22Rv1 (cell line): ENCODE measurements around the gene TP53AIP1.

Experiments used
- H3K27ac ChIP-seq: fragments of 450-650 bp; 2 replicates; pipeline ENCODE4 v1.5.1; 2017
- CTCF ChIP-seq: fragments of 450-650 bp; IDR thresholded peaks from 2 replicates; pipeline ENCODE4 v1.5.1; 2017; ENCODE audit warnings: mild to moderate bottlenecking
- ZFX ChIP-seq: fragments of 450-650 bp; IDR thresholded peaks from 2 replicates; pipeline ENCODE4 v1.6.1; 2017; ENCODE audit warnings: antibody characterized with exemption, borderline replicate concordance

The TP53AIP1 gene

GRCh38 chr11:128911701-128912100 is 31.0 kb downstream of the TP53AIP1 start:
- TF ChIP-seq CTCF, result no peak
- no peak for TF ChIP-seq ZFX
- H3K27ac ChIP-seq, result no peak overlapping the region

- TF ChIP-seq ZFX, result no peak
- no peak for TF ChIP-seq CTCF
- H3K27ac ChIP-seq, result no peak overlapping the region
Measured at GRCh38 chr11:128911239-128911638, 31.4 kb downstream of the TP53AIP1 start.

- no peak overlapping the region for H3K27ac ChIP-seq
- TF ChIP-seq ZFX, result no peak
- TF ChIP-seq CTCF, result no peak
Measured at GRCh38 chr11:128910576-128910975, 32.1 kb downstream of the TP53AIP1 start.

- TF ChIP-seq ZFX (no peak), CTCF (no peak)
Measured at GRCh38 chr11:128909438-128910125, 33.1 kb downstream of the TP53AIP1 start.

GRCh38 chr11:128908391-128909246 is 34.1 kb downstream of the TP53AIP1 start:
- no peak overlapping the region for H3K27ac ChIP-seq
- TF ChIP-seq CTCF, result no peak
- no peak for TF ChIP-seq ZFX

More at GRCh38 chr11:128909438-128910125, 33.1 kb downstream of the TP53AIP1 start:
- H3K27ac ChIP-seq, result no peak overlapping the region

GRCh38 chr11:128907585-128907984 is 35.1 kb downstream of the TP53AIP1 start:
- H3K27ac ChIP-seq, result no peak overlapping the region
- TF ChIP-seq CTCF (no peak), ZFX (no peak)
